Measurements from ENCODE around the gene TAF13. TPM values are rescaled to one million over a fixed set of nuclear protein-coding genes. Genes with fewer than 3 reads are reported as not detected.

Gene TAF13
- total and polyA plus RNA-seq, 9 of the 15 experiments (the other 6 are each of a cell fraction or from before 2014, with no cell fraction given) = 14.9 to 77.2 (median 38.7) TPM

DNA sequence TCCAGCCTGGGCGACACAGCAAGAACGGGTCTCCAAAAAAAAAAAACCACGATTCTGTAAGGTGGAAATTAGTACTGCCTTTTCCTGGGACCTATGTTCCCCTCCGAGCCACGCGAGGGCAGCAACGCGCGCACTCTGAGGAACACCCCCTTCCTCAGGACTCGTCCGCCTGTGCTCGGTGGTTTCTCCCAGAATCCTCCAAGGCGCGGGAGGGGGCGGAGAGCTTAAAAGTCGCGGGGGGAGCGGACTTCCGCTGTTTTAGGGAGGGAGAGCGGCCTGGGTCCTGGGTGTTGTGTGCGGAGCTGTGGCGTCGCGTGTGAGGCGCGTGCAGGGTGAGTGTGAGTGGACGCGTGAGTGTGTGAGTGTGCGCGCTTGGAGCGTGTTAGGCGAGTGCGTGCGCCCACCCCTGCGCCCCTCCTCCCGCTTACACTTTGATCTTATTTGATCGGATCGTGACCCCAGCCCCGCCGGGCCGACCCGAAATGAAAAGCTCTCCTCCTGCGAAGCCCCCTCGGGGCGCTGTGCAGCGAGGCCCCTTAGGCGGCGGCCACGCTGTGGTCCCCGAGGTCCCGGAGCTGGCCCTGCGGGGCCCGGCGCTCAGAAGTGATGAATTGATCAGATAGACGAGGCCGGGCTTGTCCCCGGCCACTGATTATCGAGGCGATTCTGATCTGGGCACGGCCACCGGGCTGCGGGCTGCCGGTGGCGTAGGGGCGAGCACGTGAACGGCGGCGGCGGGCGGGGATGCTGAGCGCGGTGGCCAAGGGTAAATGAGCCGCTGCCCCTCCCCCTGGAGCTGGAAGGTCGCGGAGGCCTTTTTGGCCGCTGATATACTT lies 24.4 kb upstream of the TAF13 start (continued):
- TF ChIP-seq SREBF1 (IDR thresholded peaks at IDR 0.05; ENCODE audit: borderline replicate concordance, low read depth, low read length) (no peak), NR4A1 (CRISPR knock-in tag; IDR thresholded peaks at IDR 0.05) (peak; percentile 96), NR4A1 (tag; IDR thresholded peaks at IDR 0.05) (peak; percentile 83; the same call in 1 of the 2 replicates), SMAD1 (IDR thresholded peaks at IDR 0.05; ENCODE audit: low read depth, low read length, partially characterized antibody) (peak; percentile 97), CHCHD3 (CRISPR knock-in tag; IDR thresholded peaks at IDR 0.05) (peak; percentile 97), ZNF316 (IDR thresholded peaks at IDR 0.05) (no peak; the same call in 1 of the 2 replicates), POLR2A (conservative IDR thresholded peaks at IDR 0.05) (peak; percentile 100), ETV1 (tag; conservative IDR thresholded peaks at IDR 0.05; ENCODE audit: low read depth) (peak; percentile 99), RBFOX2 (IDR thresholded peaks at IDR 0.05; ENCODE audit: low read depth, low read length) (peak; percentile 99), ZC3H4 (CRISPR knock-in tag; IDR thresholded peaks at IDR 0.05; ENCODE audit: borderline replicate concordance) (peak; percentile 77; the same call in 1 of the 2 replicates), PRPF4 (IDR thresholded peaks at IDR 0.05; ENCODE audit: insufficient read depth, low read depth, low read length, poor library complexity, severe bottlenecking) (peak; percentile 97), TCF7L2 (IDR thresholded peaks at IDR 0.05; ENCODE audit: low read depth, low read length) (peak; percentile 37; the same call in 1 of the 2 replicates), HNRNPL (IDR thresholded peaks at IDR 0.05; ENCODE audit: low read depth, low read length) (peak; percentile 84), GATAD2B (IDR thresholded peaks at IDR 0.05; ENCODE audit: borderline replicate concordance) (peak; percentile 93), GATA2 (CRISPR knock-in tag; IDR thresholded peaks at IDR 0.05) (no peak), CBX2 (IDR thresholded peaks at IDR 0.05; ENCODE audit: insufficient read depth, low read length, poor library complexity, severe bottlenecking) (no peak), KAT8 (IDR thresholded peaks at IDR 0.05; ENCODE audit: low read depth) (no peak)
- TF ChIP-seq, protein P1, sequence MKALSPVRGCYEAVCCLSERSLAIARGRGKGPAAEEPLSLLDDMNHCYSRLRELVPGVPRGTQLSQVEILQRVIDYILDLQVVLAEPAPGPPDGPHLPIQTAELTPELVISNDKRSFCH (CRISPR knock-in tag; IDR thresholded peaks at IDR 0.05) = no peak
- TF ChIP-seq, protein P1 (tag; IDR thresholded peaks at IDR 0.05) = peak; percentile 86; the same call in 1 of the 2 replicates
- TF ChIP-seq, protein P2, sequence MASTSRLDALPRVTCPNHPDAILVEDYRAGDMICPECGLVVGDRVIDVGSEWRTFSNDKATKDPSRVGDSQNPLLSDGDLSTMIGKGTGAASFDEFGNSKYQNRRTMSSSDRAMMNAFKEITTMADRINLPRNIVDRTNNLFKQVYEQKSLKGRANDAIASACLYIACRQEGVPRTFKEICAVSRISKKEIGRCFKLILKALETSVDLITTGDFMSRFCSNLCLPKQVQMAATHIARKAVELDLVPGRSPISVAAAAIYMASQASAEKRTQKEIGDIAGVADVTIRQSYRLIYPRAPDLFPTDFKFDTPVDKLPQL (IDR thresholded peaks at IDR 0.05; ENCODE audit: extremely low read depth, insufficient read length) = peak; percentile 88
- TF ChIP-seq, protein P3, sequence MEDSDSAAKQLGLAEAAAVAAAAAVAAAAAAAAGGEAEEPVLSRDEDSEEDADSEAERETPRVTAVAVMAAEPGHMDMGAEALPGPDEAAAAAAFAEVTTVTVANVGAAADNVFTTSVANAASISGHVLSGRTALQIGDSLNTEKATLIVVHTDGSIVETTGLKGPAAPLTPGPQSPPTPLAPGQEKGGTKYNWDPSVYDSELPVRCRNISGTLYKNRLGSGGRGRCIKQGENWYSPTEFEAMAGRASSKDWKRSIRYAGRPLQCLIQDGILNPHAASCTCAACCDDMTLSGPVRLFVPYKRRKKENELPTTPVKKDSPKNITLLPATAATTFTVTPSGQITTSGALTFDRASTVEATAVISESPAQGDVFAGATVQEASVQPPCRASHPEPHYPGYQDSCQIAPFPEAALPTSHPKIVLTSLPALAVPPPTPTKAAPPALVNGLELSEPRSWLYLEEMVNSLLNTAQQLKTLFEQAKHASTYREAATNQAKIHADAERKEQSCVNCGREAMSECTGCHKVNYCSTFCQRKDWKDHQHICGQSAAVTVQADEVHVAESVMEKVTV (CRISPR knock-in tag; IDR thresholded peaks at IDR 0.05) = 0 out of 2 replicates have a peak, but pooled peaks have one; percentile 52
- TF ChIP-seq, protein P4, sequence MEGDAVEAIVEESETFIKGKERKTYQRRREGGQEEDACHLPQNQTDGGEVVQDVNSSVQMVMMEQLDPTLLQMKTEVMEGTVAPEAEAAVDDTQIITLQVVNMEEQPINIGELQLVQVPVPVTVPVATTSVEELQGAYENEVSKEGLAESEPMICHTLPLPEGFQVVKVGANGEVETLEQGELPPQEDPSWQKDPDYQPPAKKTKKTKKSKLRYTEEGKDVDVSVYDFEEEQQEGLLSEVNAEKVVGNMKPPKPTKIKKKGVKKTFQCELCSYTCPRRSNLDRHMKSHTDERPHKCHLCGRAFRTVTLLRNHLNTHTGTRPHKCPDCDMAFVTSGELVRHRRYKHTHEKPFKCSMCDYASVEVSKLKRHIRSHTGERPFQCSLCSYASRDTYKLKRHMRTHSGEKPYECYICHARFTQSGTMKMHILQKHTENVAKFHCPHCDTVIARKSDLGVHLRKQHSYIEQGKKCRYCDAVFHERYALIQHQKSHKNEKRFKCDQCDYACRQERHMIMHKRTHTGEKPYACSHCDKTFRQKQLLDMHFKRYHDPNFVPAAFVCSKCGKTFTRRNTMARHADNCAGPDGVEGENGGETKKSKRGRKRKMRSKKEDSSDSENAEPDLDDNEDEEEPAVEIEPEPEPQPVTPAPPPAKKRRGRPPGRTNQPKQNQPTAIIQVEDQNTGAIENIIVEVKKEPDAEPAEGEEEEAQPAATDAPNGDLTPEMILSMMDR (IDR thresholded peaks at IDR 0.05 in 2 of 3, conservative IDR thresholded peaks at IDR 0.05 in 1 of 3; ENCODE audit: insufficient read depth in 2 of 3, low read depth in 1 of 3, low read length in 3 of 3) = peak; percentile 91 to 96 (median 96)
- TF ChIP-seq, protein P5, sequence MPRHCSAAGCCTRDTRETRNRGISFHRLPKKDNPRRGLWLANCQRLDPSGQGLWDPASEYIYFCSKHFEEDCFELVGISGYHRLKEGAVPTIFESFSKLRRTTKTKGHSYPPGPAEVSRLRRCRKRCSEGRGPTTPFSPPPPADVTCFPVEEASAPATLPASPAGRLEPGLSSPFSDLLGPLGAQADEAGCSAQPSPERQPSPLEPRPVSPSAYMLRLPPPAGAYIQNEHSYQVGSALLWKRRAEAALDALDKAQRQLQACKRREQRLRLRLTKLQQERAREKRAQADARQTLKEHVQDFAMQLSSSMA (CRISPR knock-in tag; IDR thresholded peaks at IDR 0.05) = peak; percentile 92
